Cardiac septum (tissue), 1 donor: ENCODE data around the gene NAA16. TPM values are rescaled to one million over a fixed set of nuclear protein-coding genes. Genes with fewer than 3 reads are reported as not detected.
A peak's percentile ranks its signal among the peaks of the same experiment; 100 is the strongest.

ENCODE experiments used
- DNase-seq: peaks from one replicate; pipeline ENCODE4 v3.0.0-alpha.2; 2020; ENCODE audit warnings: low spot score
- intact Hi-C: fragments of 100-400 bp; cut with DNase I; formaldehyde crosslinking; loops from one replicate; pipeline ENCODE4 v1.14.0; 2022
- total RNA-seq: library from RNA; stranded (reverse); fragmentation: NEBNext Ultra II Directional; extraction: Animal tissue kit (Norgen Biotek cat#: 25700); gene quantifications from one replicate; pipeline ENCODE4 v1.2.1, GENCODE V29; 2021
- donor health status: DM: no; HTN: no; CAD: no.

The NAA16 gene
- total RNA-seq, 1 donor from 2014 or later: 10.2 TPM

GRCh38 chr13:41299316-41300094 lies 11.6 kb upstream of the NAA16 start:
- intact Hi-C loops: no loop called here
- DNase-seq: no peak

- DNase-seq: no peak
- intact Hi-C loops: no loop called here
Measured at GRCh38 chr13:41302743-41303142, 8.3 kb upstream of the NAA16 start.

- intact Hi-C loops: no loop called here
- DNase-seq: no peak
Measured at GRCh38 chr13:41304551-41304950, 6.5 kb upstream of the NAA16 start.

DNA sequence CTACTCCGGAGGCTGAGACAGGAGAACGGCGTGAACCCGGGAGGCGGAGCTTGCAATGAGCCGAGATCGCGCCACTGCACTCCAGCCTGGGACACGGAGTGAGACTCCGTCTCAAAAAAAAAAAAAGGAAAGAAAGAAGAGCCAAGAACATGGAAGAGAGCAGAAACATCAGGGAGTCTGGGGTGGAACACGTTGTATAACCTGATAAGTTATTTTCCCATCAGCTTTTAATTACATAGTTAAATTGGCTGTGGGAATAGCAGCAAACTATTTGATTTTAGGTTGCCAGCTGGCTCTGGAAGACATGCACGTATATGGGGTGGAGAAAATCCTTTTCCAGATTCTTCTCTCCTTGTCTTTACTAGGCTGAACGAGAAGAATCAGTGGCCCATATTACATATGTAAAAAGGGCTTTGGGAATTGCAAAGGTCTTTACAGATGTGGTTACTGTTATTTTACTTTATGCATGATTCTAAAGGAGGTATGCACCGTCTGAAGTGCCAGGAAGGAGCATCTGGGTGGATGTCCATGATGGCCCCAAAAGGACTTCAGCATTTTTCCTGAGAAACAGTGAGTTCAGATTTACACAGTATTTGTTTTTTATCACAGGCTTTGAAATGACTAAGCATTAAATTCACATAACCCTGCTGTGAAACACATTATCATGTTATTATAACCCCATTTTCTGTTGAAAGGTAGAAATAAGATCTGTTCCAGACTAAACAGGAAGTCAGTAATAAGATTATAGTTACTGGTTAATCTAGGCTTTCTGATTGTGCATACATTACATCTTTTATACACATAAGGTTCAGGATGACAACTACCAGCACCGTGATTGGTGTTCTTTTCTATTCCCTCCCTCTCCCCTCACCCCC lies 4.6 kb upstream of the NAA16 start:
- intact Hi-C loops: no loop called here
- no peak for DNase-seq

GRCh38 chr13:41307884-41308640 lies 3.0 kb upstream of the NAA16 start:
- intact Hi-C loops: no loop called here
- no peak for DNase-seq

GRCh38 chr13:41311406-41312175 lies 524 bp downstream of the NAA16 start:
- DNase-seq: peak; percentile 82
- intact Hi-C loops: loop anchor here (2.0 kb wide), 1 partner anchor 251 kb away; the partner anchor contains the start of gene WBP4

GRCh38 chr13:41312176-41312500 lies 1.1 kb downstream of the NAA16 start:
- intact Hi-C loops: no loop called here

DNA sequence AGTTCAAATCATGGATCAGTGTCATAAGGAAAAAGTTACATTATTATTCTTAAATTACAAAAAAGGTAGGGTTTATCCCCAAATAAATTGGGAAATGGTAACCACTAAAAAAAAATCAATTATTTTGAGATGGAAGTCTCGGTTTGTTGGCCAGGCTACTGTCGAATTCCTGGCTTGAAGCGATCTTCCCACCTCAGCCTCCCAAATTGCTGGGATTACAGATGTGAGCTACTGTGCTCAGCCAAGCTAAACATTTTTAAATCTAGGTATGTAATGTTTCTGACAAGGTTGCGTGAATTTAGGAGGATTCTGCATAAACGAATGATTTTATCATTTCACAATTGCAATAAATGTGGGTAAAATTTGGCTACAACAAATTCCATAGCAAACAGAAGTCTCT lies 2.0 kb downstream of the NAA16 start:
- no peak for DNase-seq
- intact Hi-C loops: no loop called here

More at GRCh38 chr13:41312176-41312500, 1.1 kb downstream of the NAA16 start:
- no peak for DNase-seq

GRCh38 chr13:41313659-41314197 lies 2.7 kb downstream of the NAA16 start:
- intact Hi-C loops: no loop called here
- no peak for DNase-seq

DNA sequence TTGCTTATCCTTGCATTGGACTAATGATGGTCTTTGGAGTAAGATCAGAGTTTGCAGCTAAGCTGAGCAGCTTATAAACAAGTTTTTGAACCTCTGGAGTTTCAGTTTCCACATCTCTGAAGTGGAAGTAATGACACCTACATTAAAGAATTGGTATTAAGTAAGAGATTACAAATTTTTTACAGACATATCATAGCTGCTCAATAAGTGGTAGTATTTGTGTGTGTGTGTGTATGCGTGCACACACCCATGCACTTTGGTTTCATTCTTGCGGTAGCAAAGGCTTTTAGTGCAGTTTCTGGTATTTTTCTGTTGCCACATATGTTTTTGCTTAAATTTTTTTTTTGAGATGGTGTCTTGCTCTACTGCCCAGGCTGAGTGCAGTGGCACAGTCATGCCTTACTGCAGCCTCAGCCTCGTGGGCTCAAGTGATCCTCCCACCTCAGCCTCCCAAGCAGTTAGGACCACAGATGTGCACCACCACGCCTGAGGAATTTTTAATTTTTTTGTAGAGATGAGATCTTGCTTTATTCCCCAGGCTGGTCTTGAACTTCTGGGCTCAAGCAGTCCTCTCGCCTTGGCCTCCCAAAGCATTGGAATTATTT lies 4.5 kb downstream of the NAA16 start:
- intact Hi-C loops: no loop called here
- no peak for DNase-seq

GRCh38 chr13:41317243-41317642 lies 6.2 kb downstream of the NAA16 start:
- intact Hi-C loops: no loop called here
- no peak for DNase-seq

DNA sequence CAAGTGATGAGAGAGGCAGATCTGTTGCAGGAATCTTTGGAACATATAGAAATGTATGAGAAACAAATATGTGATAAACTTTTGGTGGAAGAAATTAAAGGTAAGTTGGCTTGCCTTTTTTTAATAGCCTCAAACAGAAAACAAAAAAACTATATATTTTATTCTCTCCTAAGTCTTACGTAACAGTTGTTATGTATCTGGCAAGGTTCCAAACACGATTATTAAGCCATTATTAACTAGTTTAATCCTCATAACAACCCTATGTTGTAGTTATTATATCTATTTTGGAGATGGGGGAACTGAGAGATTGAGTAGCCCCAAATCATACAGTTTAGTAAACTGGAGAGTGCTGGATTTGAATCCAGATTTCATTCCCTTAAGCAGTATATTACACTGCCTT lies 14.7 kb downstream of the NAA16 start:
- no peak for DNase-seq
- intact Hi-C loops: no loop called here

DNA sequence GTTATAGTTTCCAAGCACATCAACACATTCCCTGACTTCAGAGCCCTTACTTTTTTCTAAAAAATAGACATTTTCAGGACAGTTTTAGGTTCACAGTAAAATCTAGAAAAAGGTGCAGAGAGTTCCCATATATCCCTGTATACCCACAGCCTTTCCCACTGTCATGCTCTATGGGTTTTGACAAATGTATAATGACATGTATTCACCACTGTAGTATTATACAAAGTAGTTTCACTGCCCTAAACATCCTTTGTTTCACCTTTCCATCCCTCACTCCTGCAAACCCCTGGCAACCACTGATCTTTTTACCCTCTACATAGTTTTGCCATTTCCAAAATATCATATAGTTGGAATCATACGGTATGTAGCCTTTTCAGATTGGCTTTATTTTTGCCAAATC lies 15.6 kb downstream of the NAA16 start:
- intact Hi-C loops: no loop called here
- no peak for DNase-seq

DNA sequence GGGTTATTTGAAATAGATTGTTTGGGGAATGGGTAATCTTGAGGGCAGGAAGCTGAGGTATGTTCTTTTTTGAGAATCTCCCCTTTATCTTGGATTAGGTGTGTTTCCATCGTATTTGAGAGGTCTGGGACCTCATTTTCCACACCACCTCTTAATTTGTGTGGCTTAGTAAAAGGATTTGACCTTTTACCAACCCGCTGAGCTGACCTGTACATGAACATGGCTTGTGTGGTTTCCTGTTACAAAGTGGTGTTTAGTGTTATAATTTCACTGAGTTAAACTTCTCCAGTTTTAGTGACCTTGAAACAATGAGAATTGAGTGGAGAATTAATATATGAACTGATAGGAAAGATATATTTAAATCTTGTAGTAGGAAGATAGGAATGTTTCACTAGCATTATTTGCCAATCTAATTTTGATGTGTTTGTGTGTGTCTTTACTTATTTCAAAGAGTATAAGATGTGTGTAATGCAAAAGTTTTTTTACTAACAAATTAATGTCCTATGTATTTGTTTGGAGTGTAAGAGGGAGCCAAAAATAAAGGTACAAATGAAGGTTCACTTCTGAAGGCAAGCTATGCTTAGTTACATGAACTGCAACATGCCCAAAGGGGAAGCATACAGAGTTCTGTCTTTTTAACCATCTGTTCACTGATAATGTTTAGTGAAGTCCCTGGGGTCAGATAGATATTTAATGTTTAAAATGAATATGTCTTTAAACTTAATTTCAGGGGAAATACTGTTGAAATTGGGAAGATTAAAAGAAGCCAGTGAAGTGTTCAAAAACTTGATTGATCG lies 17.1 kb downstream of the NAA16 start:
- intact Hi-C loops: no loop called here
- DNase-seq: no peak

- intact Hi-C loops: no loop called here
- no peak for DNase-seq
Measured at GRCh38 chr13:41332829-41333228, 21.8 kb downstream of the NAA16 start.

- no peak for DNase-seq
- intact Hi-C loops: no loop called here
Measured at GRCh38 chr13:41334810-41335209, 23.7 kb downstream of the NAA16 start.

DNA sequence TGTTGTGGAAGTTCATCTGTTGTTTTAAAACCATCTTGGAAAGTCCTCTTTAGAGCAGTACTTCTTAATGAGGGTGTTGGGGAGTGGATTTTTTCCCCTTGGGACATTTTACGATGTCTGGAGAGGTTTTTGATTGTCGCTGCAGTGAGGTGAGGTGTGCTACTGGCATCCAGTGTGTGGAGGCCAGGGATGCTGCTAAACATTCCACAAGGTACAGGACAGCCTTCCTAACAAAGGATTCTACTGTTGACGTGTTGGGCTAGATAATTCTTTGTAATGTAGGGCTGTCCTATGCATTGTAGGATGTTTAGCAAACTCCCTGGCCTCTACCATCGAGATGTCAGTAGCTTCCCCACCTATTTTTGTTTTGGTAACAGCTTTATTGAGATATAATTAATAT lies 33.3 kb downstream of the NAA16 start:
- no peak for DNase-seq
- intact Hi-C loops: no loop called here
